PC-3 (cell line): ENCODE measurements around the gene BCKDHB.

Source experiments
- CTCF ChIP-seq: fragments of 300-600 bp; sonication (generic); conservative IDR thresholded peaks from 2 replicates; pipeline ENCODE4 v1.5.1; 2017; ENCODE audit warnings: antibody characterized with exemption, low read depth, mild to moderate bottlenecking, low read length
- EZH2 ChIP-seq: fragments of 300-600 bp; sonication (generic); IDR thresholded peaks from one replicate; pipeline ENCODE4 v1.6.1; 2017; ENCODE audit warnings: antibody characterized with exemption, mild to moderate bottlenecking, low read length; ENCODE audit not compliant: unreplicated experiment

GRCh38 chr6:80129485-80129884 lies 23.0 kb downstream of the BCKDHB start:
- TF ChIP-seq EZH2 (no peak), CTCF (no peak)
